ENCODE measurements around the gene CCDC187. TPM values are rescaled to one million over a fixed set of nuclear protein-coding genes. Genes with fewer than 3 reads are reported as not detected.

Gene CCDC187
- total and polyA plus RNA-seq, 2 of the 8 experiments (the other 6 are each of a cell fraction or from before 2014, with no cell fraction given): 0.02 TPM; not detected in 1

- no peak for TF ChIP-seq KDM5A (IDR thresholded peaks at IDR 0.05; ENCODE audit: low read length)
- no peak for TF ChIP-seq EZH2 (IDR thresholded peaks at IDR 0.05; ENCODE audit: low read depth, low read length, severe bottlenecking)
- TF ChIP-seq NANOG (IDR thresholded peaks at IDR 0.05; ENCODE audit: insufficient read depth, low read depth, low read length, poor library complexity, severe bottlenecking): no peak
- TF ChIP-seq TCF12 (IDR thresholded peaks at IDR 0.05; ENCODE audit: low read depth, low read length): no peak
- no peak for TF ChIP-seq SIX5 (IDR thresholded peaks at IDR 0.05; ENCODE audit: low read depth, low read length)
Observed at GRCh38 chr9:136207616-136208015, 96.3 kb downstream of the CCDC187 start (continued).
